Omental fat pad (tissue), 4 donors: ENCODE data around the gene VGLL3. TPM values are rescaled to one million over a fixed set of nuclear protein-coding genes. Genes with fewer than 3 reads are reported as not detected.

ENCODE experiments used
- ATAC-seq: fragments of 150-250 bp; one replicate; pipeline ENCODE4 v1.9.1; 2016; ENCODE audit warnings: mild to moderate bottlenecking, moderate library complexity; ENCODE audit not compliant: low FRiP score
- DNase-seq: peaks from one replicate; pipeline ENCODE4 v3.0.0-alpha.2; 2019; ENCODE audit warnings: low spot score
- total RNA-seq, 4 donors: library from RNA; depleted of rRNA; stranded (reverse); fragments of >200 nt; gene quantifications; one replicate each; pipeline ENCODE4 v1.1.0, GENCODE V29; 2016
- TF ChIP-seq, protein P1 (sequence below), 3 donors: fragments of 450-650 bp; IDR thresholded peaks; one replicate each; pipeline ENCODE4 v1.5.1; 2016 to 2017; ENCODE audit warnings: antibody characterized with exemption in 3 of 3, mild to moderate bottlenecking in 3 of 3, moderate library complexity in 2 of 3

The VGLL3 gene
- total RNA-seq, 4 donors from 2014 or later: 36.9 to 99.6 (median 70.9) TPM

DNA sequence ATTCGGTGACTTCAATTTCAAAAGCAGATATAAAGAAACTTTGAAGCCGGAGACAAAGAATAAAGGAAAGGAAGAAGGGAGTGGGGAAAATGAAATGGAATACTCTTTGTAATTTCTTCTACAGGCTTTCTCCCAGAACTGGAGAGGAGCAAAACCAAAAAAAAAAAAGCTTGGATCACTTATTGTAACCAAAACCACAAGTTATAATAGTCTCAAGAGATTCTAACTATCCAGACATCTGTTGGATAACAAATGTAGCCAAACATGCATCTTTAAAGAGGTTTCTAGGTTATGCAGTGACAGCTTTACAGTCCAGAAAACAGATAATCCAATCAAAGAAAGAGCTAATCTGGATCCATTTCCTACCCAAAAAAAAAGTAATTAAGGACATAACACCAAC lies 36.2 kb downstream of the VGLL3 start:
- DNase-seq: no peak
- ATAC-seq: no peak
- TF ChIP-seq, protein P1, sequence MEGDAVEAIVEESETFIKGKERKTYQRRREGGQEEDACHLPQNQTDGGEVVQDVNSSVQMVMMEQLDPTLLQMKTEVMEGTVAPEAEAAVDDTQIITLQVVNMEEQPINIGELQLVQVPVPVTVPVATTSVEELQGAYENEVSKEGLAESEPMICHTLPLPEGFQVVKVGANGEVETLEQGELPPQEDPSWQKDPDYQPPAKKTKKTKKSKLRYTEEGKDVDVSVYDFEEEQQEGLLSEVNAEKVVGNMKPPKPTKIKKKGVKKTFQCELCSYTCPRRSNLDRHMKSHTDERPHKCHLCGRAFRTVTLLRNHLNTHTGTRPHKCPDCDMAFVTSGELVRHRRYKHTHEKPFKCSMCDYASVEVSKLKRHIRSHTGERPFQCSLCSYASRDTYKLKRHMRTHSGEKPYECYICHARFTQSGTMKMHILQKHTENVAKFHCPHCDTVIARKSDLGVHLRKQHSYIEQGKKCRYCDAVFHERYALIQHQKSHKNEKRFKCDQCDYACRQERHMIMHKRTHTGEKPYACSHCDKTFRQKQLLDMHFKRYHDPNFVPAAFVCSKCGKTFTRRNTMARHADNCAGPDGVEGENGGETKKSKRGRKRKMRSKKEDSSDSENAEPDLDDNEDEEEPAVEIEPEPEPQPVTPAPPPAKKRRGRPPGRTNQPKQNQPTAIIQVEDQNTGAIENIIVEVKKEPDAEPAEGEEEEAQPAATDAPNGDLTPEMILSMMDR (IDR thresholded peaks at IDR 0.05): no peak

DNA sequence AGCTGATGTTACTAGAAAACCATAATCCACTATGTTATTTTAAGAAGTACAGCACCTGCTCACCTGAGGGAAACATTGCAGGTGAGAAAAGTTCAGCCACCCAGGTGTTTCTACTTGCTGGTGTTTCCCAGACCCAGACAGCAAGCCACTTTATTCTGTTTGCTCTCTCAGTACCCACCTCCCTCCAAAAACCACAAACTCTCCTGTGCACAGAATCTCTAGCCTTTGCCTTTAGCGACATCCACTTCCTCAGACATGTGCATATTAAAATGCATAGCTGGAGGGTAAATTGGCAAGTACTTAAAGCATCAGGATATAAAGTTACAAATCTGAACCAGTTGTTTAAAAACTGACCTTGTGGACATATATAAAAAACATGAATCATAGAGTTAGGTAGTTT lies 36.7 kb downstream of the VGLL3 start:
- TF ChIP-seq, protein P1 (IDR thresholded peaks at IDR 0.05): no peak
- DNase-seq (no peak), ATAC-seq (no peak)

DNA sequence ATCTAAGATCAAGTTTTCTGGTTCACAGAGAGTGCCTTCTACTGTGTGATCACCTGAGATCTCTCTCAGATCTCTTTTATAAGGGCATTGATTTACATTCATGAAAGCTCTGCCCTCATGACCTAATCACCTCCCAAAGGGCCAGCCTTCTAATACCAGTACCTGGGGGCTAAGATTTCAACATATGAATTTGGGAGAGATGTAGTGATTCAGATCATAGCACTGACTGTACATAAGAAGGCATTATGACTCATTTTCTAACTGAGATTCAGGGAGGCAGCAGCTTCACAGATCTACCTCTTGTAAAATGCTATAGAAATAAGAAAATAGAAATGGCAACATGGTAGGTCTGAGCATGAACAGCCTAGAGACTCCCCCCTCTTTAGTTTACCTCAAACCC lies 39.6 kb downstream of the VGLL3 start:
- DNase-seq (no peak), ATAC-seq (peak; percentile 81)
- TF ChIP-seq, protein P1 (IDR thresholded peaks at IDR 0.05): no peak

DNA sequence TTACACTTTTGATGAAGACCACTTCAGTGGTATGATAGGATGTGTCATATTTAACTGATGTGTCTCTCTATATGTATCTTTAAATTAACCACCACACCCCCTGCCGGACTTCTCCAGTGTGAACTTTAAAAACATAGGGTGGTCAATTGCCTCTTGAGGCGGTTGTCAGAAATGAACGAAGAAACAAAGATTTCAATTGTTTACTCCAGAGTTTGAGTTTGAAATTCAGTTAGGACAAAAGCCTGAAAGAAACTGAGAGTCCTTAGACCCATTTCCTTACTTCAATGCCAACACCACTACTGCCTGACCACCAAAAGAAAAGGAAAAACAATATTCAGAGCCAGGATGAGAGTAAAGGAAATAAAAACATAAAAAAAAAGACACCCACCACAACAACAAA lies 40.2 kb downstream of the VGLL3 start:
- TF ChIP-seq, protein P1 (IDR thresholded peaks at IDR 0.05): no peak
- DNase-seq (no peak), ATAC-seq (no peak)

DNA sequence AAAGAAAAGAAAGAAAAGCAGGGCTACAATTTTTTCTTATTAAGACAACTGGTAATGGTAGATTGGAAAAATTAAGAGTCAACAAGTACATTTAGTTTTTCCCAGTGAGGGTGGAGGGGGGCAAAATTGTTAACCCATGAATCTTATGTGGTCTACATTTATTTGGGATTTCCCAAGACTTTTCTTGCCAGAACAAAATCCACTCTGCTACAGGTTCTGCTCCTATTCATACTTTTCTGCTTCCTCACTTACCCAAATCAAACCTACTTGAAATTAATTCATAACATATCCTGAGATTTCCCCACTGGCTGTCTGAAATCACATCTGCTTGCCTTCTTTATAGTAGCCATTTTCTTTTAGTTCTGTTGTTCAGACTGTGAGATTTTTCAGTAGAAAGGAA lies 41.1 kb downstream of the VGLL3 start:
- DNase-seq (no peak), ATAC-seq (no peak)
- TF ChIP-seq, protein P1 (IDR thresholded peaks at IDR 0.05): no peak

DNA sequence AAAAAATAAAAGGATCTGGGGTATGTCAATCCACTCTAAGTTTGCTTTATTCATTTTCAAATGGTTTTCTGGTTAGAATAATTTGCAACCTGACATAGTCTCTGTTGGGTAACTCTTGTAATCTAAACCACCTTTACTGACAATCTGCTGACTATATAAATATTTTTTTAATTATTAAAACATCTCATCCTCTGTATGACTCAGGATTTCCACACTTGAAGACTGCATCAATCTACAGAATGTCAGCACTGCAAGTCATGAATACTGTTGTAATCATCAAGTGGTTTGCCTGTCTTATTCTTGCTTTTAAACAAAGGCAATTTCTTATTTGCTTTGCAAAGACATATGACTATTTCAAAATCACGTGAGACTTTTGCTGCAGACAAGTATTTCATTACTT lies 42.1 kb downstream of the VGLL3 start:
- DNase-seq: no peak
- TF ChIP-seq, protein P1 (IDR thresholded peaks at IDR 0.05): no peak
- ATAC-seq: peak; percentile 93

DNA sequence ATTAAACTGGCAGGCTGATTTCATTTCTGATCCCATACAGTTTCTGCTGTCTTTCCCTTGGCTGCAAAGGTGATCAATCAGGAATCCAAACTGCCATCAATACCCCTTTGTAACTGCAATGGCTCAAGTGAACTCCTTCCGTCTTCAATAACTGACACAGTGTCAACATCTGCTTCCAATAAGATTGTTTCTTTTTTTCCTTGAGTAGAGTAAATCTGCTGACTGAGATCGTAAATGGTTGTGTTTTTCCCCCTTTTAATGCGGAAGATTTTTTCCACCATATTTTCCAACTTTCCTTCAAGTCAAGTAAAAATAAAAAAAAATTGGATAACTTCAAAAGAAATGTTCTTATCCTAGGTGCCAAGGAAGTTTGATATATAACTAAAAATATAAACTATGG lies 48.7 kb downstream of the VGLL3 start:
- ATAC-seq (no peak), DNase-seq (no peak)
- TF ChIP-seq, protein P1 (IDR thresholded peaks at IDR 0.05): no peak
